ENCODE data around the gene CKAP5.

DNA sequence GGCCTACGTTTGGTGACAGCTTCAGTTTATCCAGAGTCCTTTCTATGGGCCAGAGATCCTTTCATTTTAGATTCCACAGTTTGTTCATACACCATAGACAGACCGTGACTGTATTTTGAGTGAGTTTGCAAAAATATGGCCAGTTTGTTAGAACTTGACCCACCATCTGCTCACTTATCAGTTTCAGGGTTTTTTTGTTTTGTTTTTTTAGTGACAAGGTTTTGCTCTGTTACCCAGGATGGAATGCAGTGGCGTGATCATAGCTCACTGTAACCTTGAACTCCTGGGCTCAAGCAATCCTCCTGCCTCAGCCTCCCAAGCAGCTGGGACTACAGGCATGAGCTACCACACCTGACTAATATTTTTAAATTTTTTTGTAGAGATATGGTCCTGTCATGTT lies 9.1 kb upstream of the CKAP5 start:
- TF ChIP-seq ARNTL (CRISPR knock-in tag; IDR thresholded peaks at IDR 0.05; ENCODE audit: borderline replicate concordance, low read depth) (no peak), ISL1 (CRISPR knock-in tag; IDR thresholded peaks at IDR 0.05) (no peak), GLIS3 (CRISPR knock-in tag; IDR thresholded peaks at IDR 0.05) (no peak), ZFP3 (CRISPR knock-in tag; IDR thresholded peaks at IDR 0.05) (no peak), BACH2 (CRISPR knock-in tag; IDR thresholded peaks at IDR 0.05; ENCODE audit: borderline replicate concordance) (no peak), ZNF8 (CRISPR knock-in tag; IDR thresholded peaks at IDR 0.05) (no peak), ESRRG (CRISPR knock-in tag; IDR thresholded peaks at IDR 0.05) (no peak), ZNF565 (CRISPR knock-in tag; conservative IDR thresholded peaks at IDR 0.05; ENCODE audit: low read depth) (no peak), SNAI2 (CRISPR knock-in tag; IDR thresholded peaks at IDR 0.05) (no peak), ZFP30 (CRISPR knock-in tag; IDR thresholded peaks at IDR 0.05) (no peak)
- TF ChIP-seq, protein P1, sequence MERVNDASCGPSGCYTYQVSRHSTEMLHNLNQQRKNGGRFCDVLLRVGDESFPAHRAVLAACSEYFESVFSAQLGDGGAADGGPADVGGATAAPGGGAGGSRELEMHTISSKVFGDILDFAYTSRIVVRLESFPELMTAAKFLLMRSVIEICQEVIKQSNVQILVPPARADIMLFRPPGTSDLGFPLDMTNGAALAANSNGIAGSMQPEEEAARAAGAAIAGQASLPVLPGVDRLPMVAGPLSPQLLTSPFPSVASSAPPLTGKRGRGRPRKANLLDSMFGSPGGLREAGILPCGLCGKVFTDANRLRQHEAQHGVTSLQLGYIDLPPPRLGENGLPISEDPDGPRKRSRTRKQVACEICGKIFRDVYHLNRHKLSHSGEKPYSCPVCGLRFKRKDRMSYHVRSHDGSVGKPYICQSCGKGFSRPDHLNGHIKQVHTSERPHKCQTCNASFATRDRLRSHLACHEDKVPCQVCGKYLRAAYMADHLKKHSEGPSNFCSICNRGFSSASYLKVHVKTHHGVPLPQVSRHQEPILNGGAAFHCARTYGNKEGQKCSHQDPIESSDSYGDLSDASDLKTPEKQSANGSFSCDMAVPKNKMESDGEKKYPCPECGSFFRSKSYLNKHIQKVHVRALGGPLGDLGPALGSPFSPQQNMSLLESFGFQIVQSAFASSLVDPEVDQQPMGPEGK (CRISPR knock-in tag; IDR thresholded peaks at IDR 0.05; ENCODE audit: borderline replicate concordance) = no peak
- TF ChIP-seq, protein P2, sequence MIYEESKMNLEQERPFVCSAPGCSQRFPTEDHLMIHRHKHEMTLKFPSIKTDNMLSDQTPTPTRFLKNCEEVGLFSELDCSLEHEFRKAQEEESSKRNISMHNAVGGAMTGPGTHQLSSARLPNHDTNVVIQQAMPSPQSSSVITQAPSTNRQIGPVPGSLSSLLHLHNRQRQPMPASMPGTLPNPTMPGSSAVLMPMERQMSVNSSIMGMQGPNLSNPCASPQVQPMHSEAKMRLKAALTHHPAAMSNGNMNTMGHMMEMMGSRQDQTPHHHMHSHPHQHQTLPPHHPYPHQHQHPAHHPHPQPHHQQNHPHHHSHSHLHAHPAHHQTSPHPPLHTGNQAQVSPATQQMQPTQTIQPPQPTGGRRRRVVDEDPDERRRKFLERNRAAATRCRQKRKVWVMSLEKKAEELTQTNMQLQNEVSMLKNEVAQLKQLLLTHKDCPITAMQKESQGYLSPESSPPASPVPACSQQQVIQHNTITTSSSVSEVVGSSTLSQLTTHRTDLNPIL (CRISPR knock-in tag; IDR thresholded peaks at IDR 0.05; ENCODE audit: low read depth) = no peak
